GM23248 (cell line): ENCODE measurements around the gene LRRC75A. TPM values are rescaled to one million over a fixed set of nuclear protein-coding genes. Genes with fewer than 3 reads are reported as not detected.

Source experiments
- DNase-seq: peaks from one replicate; pipeline ENCODE4 v3.0.0-alpha.2; 2015
- H2AFZ ChIP-seq: fragments of 200-600 bp; sonication (generic); 2 replicates; pipeline ENCODE4 v1.6.1; 2016; ENCODE audit warnings: antibody characterized with exemption
- H3F3A ChIP-seq: fragments of 200-600 bp; sonication (generic); 2 replicates; pipeline ENCODE4 v1.6.1; 2016; ENCODE audit warnings: mild to moderate bottlenecking, antibody characterized with exemption, mixed run types; ENCODE audit not compliant: insufficient read depth
- H3K27ac ChIP-seq: fragments of 200-600 bp; sonication (generic); 2 replicates; pipeline ENCODE4 v1.5.1; 2016; ENCODE audit warnings: mild to moderate bottlenecking
- H3K27me3 ChIP-seq: fragments of 200-600 bp; sonication (generic); replicated peaks from 2 replicates; pipeline ENCODE4 v1.6.1; 2016; ENCODE audit warnings: mild to moderate bottlenecking; ENCODE audit not compliant: insufficient read depth
- H3K36me3 ChIP-seq: fragments of 200-600 bp; sonication (generic); 2 replicates; pipeline ENCODE4 v1.6.1; 2016; ENCODE audit warnings: low read depth, mild to moderate bottlenecking
- H3K4me1 ChIP-seq: fragments of 200-600 bp; sonication (generic); 2 replicates; pipeline ENCODE4 v1.6.1; 2016; ENCODE audit warnings: mild to moderate bottlenecking; ENCODE audit not compliant: insufficient read depth
- H3K4me2 ChIP-seq: fragments of 200-600 bp; sonication (generic); one replicate; pipeline ENCODE4 v1.6.1; 2016; ENCODE audit warnings: mild to moderate bottlenecking; ENCODE audit not compliant: unreplicated experiment
- H3K4me3 ChIP-seq: fragments of 200-600 bp; sonication (generic); 2 replicates; pipeline ENCODE4 v1.5.1; 2016; ENCODE audit warnings: mild to moderate bottlenecking
- H3K79me2 ChIP-seq: fragments of 200-600 bp; sonication (generic); 2 replicates; pipeline ENCODE4 v1.6.1; 2016; ENCODE audit warnings: mild to moderate bottlenecking; ENCODE audit not compliant: insufficient read depth
- H3K9ac ChIP-seq: fragments of 200-600 bp; sonication (generic); 2 replicates; pipeline ENCODE4 v1.6.1; 2016; ENCODE audit warnings: mild to moderate bottlenecking
- H3K9me2 ChIP-seq: fragments of 200-600 bp; sonication (generic); 2 replicates; pipeline ENCODE4 v1.6.1; 2016; ENCODE audit warnings: mixed run types, mild to moderate bottlenecking, moderate library complexity; ENCODE audit not compliant: insufficient read depth
- H3K9me3 ChIP-seq: fragments of 200-600 bp; sonication (generic); one replicate; pipeline ENCODE4 v1.6.1; 2017; ENCODE audit warnings: low read depth
- H4K20me1 ChIP-seq: fragments of 200-600 bp; sonication (generic); 2 replicates; pipeline ENCODE4 v1.6.0; 2016; ENCODE audit not compliant: insufficient read depth
- EZH2 ChIP-seq: fragments of 200-600 bp; sonication (generic); IDR thresholded peaks from 2 replicates; pipeline ENCODE4 v1.6.1; 2018; ENCODE audit warnings: antibody characterized with exemption, mild to moderate bottlenecking; ENCODE audit not compliant: insufficient read depth, poor library complexity, severe bottlenecking
- EZH2phosphoT487 ChIP-seq: fragments of 200-600 bp; sonication (generic); IDR thresholded peaks from 2 replicates; pipeline ENCODE4 v1.6.1; 2018; ENCODE audit warnings: antibody characterized with exemption, moderate library complexity, mild to moderate bottlenecking, low read depth; ENCODE audit not compliant: insufficient read depth
- WGBS, 2 experiments: methylation state at CpG; one replicate each; pipeline ENCODE4 v1.1.6; 2015 to 2017; ENCODE audit warnings: low lambda C conversion rate in 2 of 2, low coverage in 1 of 2; ENCODE audit errors: missing lambda C conversion rate in 2 of 2; 5-methylcytosine and 5-hydroxymethylcytosine counted together
- in situ Hi-C: fragments of 300-500 bp; cut with MboI; formaldehyde crosslinking; loops from 2 replicates; pipeline ENCODE4 v1.15.0; 2020
- polyA plus RNA-seq: library from polyadenylated mRNA; unstranded; fragments of >200 nt; fragmentation: Nextera tagmentation; extraction: Ambion mirVana; gene quantifications from 2 replicates; pipeline ENCODE4 v1.2.1, GENCODE V29; 2016
- total RNA-seq: library from RNA; depleted of rRNA; stranded (reverse); fragments of >200 nt; shearing (Covaris generic); gene quantifications from 2 replicates; pipeline ENCODE4 v1.2.3, GENCODE V29; 2014; rRNA removed

The LRRC75A gene
- total RNA-seq (0.13 and 0.22 TPM in 2 replicates), polyA plus RNA-seq (0.15 and 0.54 TPM in 2 replicates)

GRCh38 chr17:16491703-16492612, at the start of gene LRRC75A:
TSS of gene LRRC75A (minus strand) at chr17:16492193. CDS start at chr17:16491990, 203 bp downstream.
- WGBS, 2 experiments = 2 to 4% methylated on average over 58 to 80 of the region's 134 CpGs
- H3K27ac ChIP-seq = no peak within 1 kb of the TSS

GRCh38 chr17:16537130-16537458, 45.1 kb upstream of the LRRC75A start:
- H4K20me1 ChIP-seq = no peaks in the 10 kb centered on the region
- 26 to 32% methylated on average over 2 of the region's 2 CpGs for WGBS, 2 experiments
- H3K9me2 ChIP-seq = no peaks in the 10 kb centered on the region
- no peak overlapping the region; the same call in 1 of the 2 replicates for H2AFZ ChIP-seq
- H3K9me3 ChIP-seq = no peaks in the 10 kb centered on the region
- no peak overlapping the region for H3K4me3 ChIP-seq
- in situ Hi-C loops = no loop called here
- DNase-seq = no peak
- no peak overlapping the region for H3K4me2 ChIP-seq
- no peak overlapping the region for H3K9ac ChIP-seq
- no peaks in the 10 kb centered on the region for H3K36me3 ChIP-seq
- no peak overlapping the region for H3K27ac ChIP-seq
- H3K79me2 ChIP-seq = no peaks in the 10 kb centered on the region
- H3K27me3 ChIP-seq = no peaks in the 10 kb centered on the region
- H3K4me1 ChIP-seq = no peaks in the 10 kb centered on the region
- H3F3A ChIP-seq = no peaks in the 10 kb centered on the region
- no peak for TF ChIP-seq EZH2
- no peak for TF ChIP-seq EZH2phosphoT487

More at GRCh38 chr17:16491703-16492612, at the start of gene LRRC75A:
- Histone ChIP-seq H3K27me3 (peaks cover 30% of the 10 kb centered on the region), H2AFZ (peak within 1 kb of the TSS; percentile 72), H3K9me2 (no peaks in the 10 kb centered on the region), H4K20me1 (no peaks in the 10 kb centered on the region), H3K79me2 (no peaks in the 10 kb centered on the region), H3K4me2 (peak within 1 kb of the TSS; percentile 48), H3K4me1 (peaks cover under 1% of the 10 kb centered on the region; the same call in 1 of the 2 replicates), H3K4me3 (peak within 1 kb of the TSS; percentile 71), H3K36me3 (no peaks in the 10 kb centered on the region), H3F3A (no peaks in the 10 kb centered on the region), H3K9ac (no peak within 1 kb of the TSS), H3K9me3 (no peaks in the 10 kb centered on the region)
- in situ Hi-C loops = no loop called here
- TF ChIP-seq EZH2phosphoT487 (no peak), EZH2 (no peak)
- DNase-seq = peak; percentile 73

- H3K4me1 ChIP-seq = no peaks in the 10 kb centered on the region
- DNase-seq = no peak
- no peak overlapping the region for H2AFZ ChIP-seq
- no peak overlapping the region for H3K4me3 ChIP-seq
- H3K9ac ChIP-seq = no peak overlapping the region
- H3F3A ChIP-seq = no peaks in the 10 kb centered on the region
- H3K79me2 ChIP-seq = no peaks in the 10 kb centered on the region
- no peaks in the 10 kb centered on the region for H3K9me2 ChIP-seq
- no peaks in the 10 kb centered on the region for H4K20me1 ChIP-seq
- no peaks in the 10 kb centered on the region for H3K36me3 ChIP-seq
- TF ChIP-seq EZH2phosphoT487 (no peak), EZH2 (no peak)
- H3K9me3 ChIP-seq = no peaks in the 10 kb centered on the region
- WGBS, 2 experiments = 93 to 94% methylated on average over 1 of the region's 1 CpG
- peaks cover 17% of the 10 kb centered on the region for H3K27me3 ChIP-seq
- H3K27ac ChIP-seq = no peak overlapping the region
- in situ Hi-C loops = no loop called here
- no peak overlapping the region for H3K4me2 ChIP-seq
Measured at GRCh38 chr17:16534236-16534635, 42.2 kb upstream of the LRRC75A start.

GRCh38 chr17:16529906-16530305, 37.9 kb upstream of the LRRC75A start:
- Histone ChIP-seq H3K9me2 (no peaks in the 10 kb centered on the region), H3K4me2 (no peak overlapping the region), H3F3A (peaks cover 6% of the 10 kb centered on the region), H4K20me1 (no peaks in the 10 kb centered on the region), H3K27me3 (peaks cover 40% of the 10 kb centered on the region), H3K9me3 (no peaks in the 10 kb centered on the region), H3K4me1 (peaks cover 6% of the 10 kb centered on the region), H3K27ac (no peak overlapping the region), H2AFZ (no peak overlapping the region), H3K4me3 (no peak overlapping the region), H3K36me3 (no peaks in the 10 kb centered on the region), H3K79me2 (no peaks in the 10 kb centered on the region), H3K9ac (no peak overlapping the region)
- DNase-seq = no peak
- TF ChIP-seq EZH2phosphoT487 = no peak
- TF ChIP-seq EZH2 = no peak
- 86 to 91% methylated on average over 4 of the region's 4 CpGs for WGBS, 2 experiments
- in situ Hi-C loops = no loop called here
